Left lobe of liver (tissue), 2 donors: Measurements from ENCODE around the gene PROSER3. TPM values are rescaled to one million over a fixed set of nuclear protein-coding genes. Genes with fewer than 3 reads are reported as not detected.

Source experiments
- ATAC-seq: fragments of 200-7000 bp; cut with Tn5 transposase; one replicate; pipeline ENCODE4 v1.9.1; 2020; ENCODE audit warnings: mild to moderate bottlenecking, moderate library complexity
- DNase-seq: peaks from one replicate; pipeline ENCODE4 v3.0.0-alpha.2; 2020; ENCODE audit warnings: low spot score
- total RNA-seq: library from RNA; stranded (reverse); gene quantifications from one replicate; pipeline ENCODE4 v1.2.1, GENCODE V29; 2021
- donor health status: DM: no; HTN: no; CAD: no; lungs with moderate emphysema.
- donor health status: DM: no; HTN: yes; CAD: no.

PROSER3 gene
- total RNA-seq, 1 donor from 2014 or later, result 4.5 TPM

- ATAC-seq, result peak; percentile 91
- peak; percentile 87 for DNase-seq
These were observed 54.5 kb downstream of the PROSER3 start, which contains the start of gene PRODH2 for GRCh38 chr19:35812220-35813042. Gene PRODH2, minus strand, starts transcription at chr19:35812845. Its CDS starts 40 bp downstream, at chr19:35812805.

- peak; percentile 2 for ATAC-seq
These were observed 55.3 kb downstream of the PROSER3 start for GRCh38 chr19:35813043-35813890.

GRCh38 chr19:35816262-35816661, 58.3 kb downstream of the PROSER3 start:
- ATAC-seq (no peak), DNase-seq (no peak)

More at GRCh38 chr19:35813043-35813890, 55.3 kb downstream of the PROSER3 start:
- DNase-seq, result no peak

GRCh38 chr19:35816846-35817245, 58.9 kb downstream of the PROSER3 start:
- ATAC-seq (no peak), DNase-seq (no peak)

GRCh38 chr19:35818445-35818844, 60.5 kb downstream of the PROSER3 start:
- no peak for ATAC-seq
- no peak for DNase-seq

Other genes with a start within 250 kb of the PROSER3 start
- gene DMKN, start 244.5 kb upstream of the PROSER3 start, total RNA-seq, result 2.0 TPM
- not detected for gene SBSN, start 229.9 kb upstream of the PROSER3 start, total RNA-seq
- gene GAPDHS, start 224.7 kb upstream of the PROSER3 start, total RNA-seq, result not detected
- gene TMEM147, start 212.6 kb upstream of the PROSER3 start, total RNA-seq, result 26.6 TPM
- not detected for gene ATP4A, start 194.5 kb upstream of the PROSER3 start, total RNA-seq
- not detected for gene PMIS2, start 172.0 kb upstream of the PROSER3 start, total RNA-seq
- 5.7 TPM for gene HAUS5, start 145.4 kb upstream of the PROSER3 start, total RNA-seq
- 30.7 TPM for gene RBM42, start 129.1 kb upstream of the PROSER3 start, total RNA-seq
- 0.48 TPM for gene ETV2, start 116.4 kb upstream of the PROSER3 start, total RNA-seq
- gene COX6B1, start 109.9 kb upstream of the PROSER3 start, total RNA-seq, result 196 TPM
- gene UPK1A, start 91.7 kb upstream of the PROSER3 start, total RNA-seq, result not detected
- 0.10 TPM for gene ZBTB32, start 53.6 kb upstream of the PROSER3 start, total RNA-seq
- gene KMT2B, start 40.2 kb upstream of the PROSER3 start, total RNA-seq, result 23.0 TPM
- 30.8 TPM for gene IGFLR1, start 15.7 kb upstream of the PROSER3 start, total RNA-seq
- gene U2AF1L4, start 12.8 kb upstream of the PROSER3 start, total RNA-seq, result 15.1 TPM
- 31.7 TPM for gene PSENEN, start 12.5 kb upstream of the PROSER3 start, total RNA-seq
- gene LIN37, start 9.6 kb upstream of the PROSER3 start, total RNA-seq, result 4.7 TPM
- 7.0 TPM for gene HSPB6, start 1.1 kb upstream of the PROSER3 start, total RNA-seq
- 3.6 TPM for gene ARHGAP33, start 17.4 kb downstream of the PROSER3 start, total RNA-seq
- gene PRODH2, start 54.7 kb downstream of the PROSER3 start, total RNA-seq, result 196 TPM
- gene NPHS1, start 94.3 kb downstream of the PROSER3 start, total RNA-seq, result not detected
- gene KIRREL2, start 98.7 kb downstream of the PROSER3 start, total RNA-seq, result 0.20 TPM
- gene APLP1, start 110.4 kb downstream of the PROSER3 start, total RNA-seq, result 0.40 TPM
- gene NFKBID, start 142.4 kb downstream of the PROSER3 start, total RNA-seq, result 2.3 TPM
- 1.8 TPM for gene HCST, start 144.4 kb downstream of the PROSER3 start, total RNA-seq
- gene TYROBP, start 150.1 kb downstream of the PROSER3 start, total RNA-seq, result 20.2 TPM
- gene LRFN3, start 178.2 kb downstream of the PROSER3 start, total RNA-seq, result 8.4 TPM
- 13.9 TPM for gene SDHAF1, start 237.0 kb downstream of the PROSER3 start, total RNA-seq